Tibial nerve (tissue), 4 donors: ENCODE data around the gene RHNO1.

Experiments
- CTCF ChIP-seq, 5 experiments: fragments of 200-600 bp in 3 of 5; fragments of 450-650 bp in 2 of 5; sonication (generic) in 3 of 5; IDR thresholded peaks; one replicate each; pipeline ENCODE4 v1.5.1; 2016 to 2019; ENCODE audit warnings: antibody characterized with exemption in 5 of 5, mild to moderate bottlenecking in 3 of 5, moderate library complexity in 2 of 5
- EP300 ChIP-seq, 2 donors: sonication (generic); formaldehyde crosslinking; IDR thresholded peaks; one replicate each; pipeline ENCODE4 v1.6.1; 2017; ENCODE audit warnings: antibody characterized with exemption in 2 of 2, mild to moderate bottlenecking in 1 of 2
- POLR2A ChIP-seq, 2 donors: fragments of 450-650 bp; IDR thresholded peaks; one replicate each; pipeline ENCODE4 v1.6.1; 2017; ENCODE audit warnings: antibody characterized with exemption in 2 of 2, mild to moderate bottlenecking in 2 of 2, moderate library complexity in 2 of 2

GRCh38 chr12:2858944-2859421, 18.0 kb upstream of the RHNO1 start:
- no peak for TF ChIP-seq CTCF (IDR thresholded peaks at IDR 0.05)
- TF ChIP-seq EP300 (IDR thresholded peaks at IDR 0.05): no peak
- TF ChIP-seq POLR2A (IDR thresholded peaks at IDR 0.05): no peak
